ENCODE results near the gene ALK. TPM values are rescaled to one million over a fixed set of nuclear protein-coding genes. Genes with fewer than 3 reads are reported as not detected.

Gene ALK
- total and polyA plus RNA-seq, 4 donors, result 4.2 to 16.7 (median 14.2) TPM

- no peaks in the 10 kb centered on the region for H3K36me3 ChIP-seq (ENCODE audit: control insufficient read depth, insufficient read depth, low read length)
- DNase-seq (ENCODE audit: low read depth in 4 of 6, low spot score in 6 of 6), result peak; percentile 82 to 98 (median 91)
- 8% methylated on average over 9 of the region's 15 CpGs for WGBS (ENCODE audit: insufficient coverage)
- H3K4me1 ChIP-seq (ENCODE audit: control insufficient read depth, insufficient read depth, low read length), result peaks cover 33% of the 10 kb centered on the region
- peak overlapping the region; percentile 44 for H3K27ac ChIP-seq (ENCODE audit: low read depth, low read length)
- H3K9me3 ChIP-seq (ENCODE audit: control insufficient read depth, insufficient read depth, low read length), result no peaks in the 10 kb centered on the region
- H3K27me3 ChIP-seq (ENCODE audit: control insufficient read depth, insufficient read depth, low read length), result no peaks in the 10 kb centered on the region
- H3K4me3 ChIP-seq (ENCODE audit: low read depth, low read length), result no peak overlapping the region
Observed at GRCh38 chr2:29281086-29281915, 640.1 kb downstream of the ALK start.

- peaks cover 33% of the 10 kb centered on the region for H3K4me1 ChIP-seq (ENCODE audit: control insufficient read depth, insufficient read depth, low read length)
- H3K27ac ChIP-seq (ENCODE audit: low read depth, low read length), result no peak overlapping the region
- peaks cover 4% of the 10 kb centered on the region for H3K27me3 ChIP-seq (ENCODE audit: control insufficient read depth, insufficient read depth, low read length)
- WGBS (ENCODE audit: insufficient coverage), result 56% methylated on average over 6 of the region's 9 CpGs
- H3K9me3 ChIP-seq (ENCODE audit: control insufficient read depth, insufficient read depth, low read length), result no peaks in the 10 kb centered on the region
- H3K4me3 ChIP-seq (ENCODE audit: low read depth, low read length), result no peak overlapping the region
- DNase-seq (ENCODE audit: low read depth in 4 of 6, low spot score in 6 of 6), result peak in 2 of 6 donors; percentile 60 to 67
- no peaks in the 10 kb centered on the region for H3K36me3 ChIP-seq (ENCODE audit: control insufficient read depth, insufficient read depth, low read length)
Observed at GRCh38 chr2:29278966-29279365, 642.4 kb downstream of the ALK start.

GRCh38 chr2:29276151-29276550 lies 645.2 kb downstream of the ALK start:
- Histone ChIP-seq H3K4me1 (ENCODE audit: control insufficient read depth, insufficient read depth, low read length) (peaks cover 23% of the 10 kb centered on the region), H3K9me3 (ENCODE audit: control insufficient read depth, insufficient read depth, low read length) (no peaks in the 10 kb centered on the region), H3K27me3 (ENCODE audit: control insufficient read depth, insufficient read depth, low read length) (peaks cover 4% of the 10 kb centered on the region), H3K4me3 (ENCODE audit: low read depth, low read length) (no peak overlapping the region), H3K36me3 (ENCODE audit: control insufficient read depth, insufficient read depth, low read length) (no peaks in the 10 kb centered on the region), H3K27ac (ENCODE audit: low read depth, low read length) (no peak overlapping the region)
- WGBS (ENCODE audit: insufficient coverage), result 70% methylated on average over 2 of the region's 3 CpGs
- DNase-seq (ENCODE audit: low read depth in 4 of 6, low spot score in 6 of 6), result no peak

- 92% methylated on average over 3 of the region's 4 CpGs for WGBS (ENCODE audit: insufficient coverage)
- Histone ChIP-seq H3K36me3 (ENCODE audit: control insufficient read depth, insufficient read depth, low read length) (no peaks in the 10 kb centered on the region), H3K9me3 (ENCODE audit: control insufficient read depth, insufficient read depth, low read length) (no peaks in the 10 kb centered on the region), H3K27ac (ENCODE audit: low read depth, low read length) (no peak overlapping the region), H3K4me1 (ENCODE audit: control insufficient read depth, insufficient read depth, low read length) (peaks cover 20% of the 10 kb centered on the region), H3K4me3 (ENCODE audit: low read depth, low read length) (no peak overlapping the region), H3K27me3 (ENCODE audit: control insufficient read depth, insufficient read depth, low read length) (peaks cover 4% of the 10 kb centered on the region)
- no peak for DNase-seq (ENCODE audit: low read depth in 4 of 6, low spot score in 6 of 6)
Observed at GRCh38 chr2:29275186-29275585, 646.2 kb downstream of the ALK start.

- no peak for DNase-seq (ENCODE audit: low read depth in 4 of 6, low spot score in 6 of 6)
- WGBS (ENCODE audit: insufficient coverage), result 92% methylated on average over 6 of the region's 6 CpGs
- H3K4me3 ChIP-seq (ENCODE audit: low read depth, low read length), result no peak overlapping the region
- no peak overlapping the region for H3K27ac ChIP-seq (ENCODE audit: low read depth, low read length)
- H3K36me3 ChIP-seq (ENCODE audit: control insufficient read depth, insufficient read depth, low read length), result no peaks in the 10 kb centered on the region
- peaks cover 24% of the 10 kb centered on the region for H3K4me1 ChIP-seq (ENCODE audit: control insufficient read depth, insufficient read depth, low read length)
- H3K27me3 ChIP-seq (ENCODE audit: control insufficient read depth, insufficient read depth, low read length), result peaks cover 4% of the 10 kb centered on the region
- no peaks in the 10 kb centered on the region for H3K9me3 ChIP-seq (ENCODE audit: control insufficient read depth, insufficient read depth, low read length)
Observed at GRCh38 chr2:29273685-29274611, 647.4 kb downstream of the ALK start.

- Histone ChIP-seq H3K27ac (ENCODE audit: low read depth, low read length) (no peak overlapping the region), H3K4me3 (ENCODE audit: low read depth, low read length) (no peak overlapping the region), H3K4me1 (ENCODE audit: control insufficient read depth, insufficient read depth, low read length) (peaks cover 21% of the 10 kb centered on the region), H3K36me3 (ENCODE audit: control insufficient read depth, insufficient read depth, low read length) (no peaks in the 10 kb centered on the region), H3K9me3 (ENCODE audit: control insufficient read depth, insufficient read depth, low read length) (no peaks in the 10 kb centered on the region), H3K27me3 (ENCODE audit: control insufficient read depth, insufficient read depth, low read length) (peaks cover 4% of the 10 kb centered on the region)
- no peak for DNase-seq (ENCODE audit: low read depth in 4 of 6, low spot score in 6 of 6)
- 91% methylated on average over 5 of the region's 6 CpGs for WGBS (ENCODE audit: insufficient coverage)
Observed at GRCh38 chr2:29273004-29273684, 648.2 kb downstream of the ALK start.

- Histone ChIP-seq H3K36me3 (ENCODE audit: control insufficient read depth, insufficient read depth, low read length) (no peaks in the 10 kb centered on the region), H3K27me3 (ENCODE audit: control insufficient read depth, insufficient read depth, low read length) (peaks cover 4% of the 10 kb centered on the region), H3K27ac (ENCODE audit: low read depth, low read length) (no peak overlapping the region), H3K9me3 (ENCODE audit: control insufficient read depth, insufficient read depth, low read length) (no peaks in the 10 kb centered on the region), H3K4me1 (ENCODE audit: control insufficient read depth, insufficient read depth, low read length) (peaks cover 22% of the 10 kb centered on the region), H3K4me3 (ENCODE audit: low read depth, low read length) (no peak overlapping the region)
- no peak for DNase-seq (ENCODE audit: low read depth in 4 of 6, low spot score in 6 of 6)
- WGBS (ENCODE audit: insufficient coverage), result 58% methylated on average over 4 of the region's 5 CpGs
Observed at GRCh38 chr2:29272311-29272710, 649.1 kb downstream of the ALK start.

- H3K27ac ChIP-seq (ENCODE audit: low read depth, low read length), result no peak overlapping the region
- H3K36me3 ChIP-seq (ENCODE audit: control insufficient read depth, insufficient read depth, low read length), result no peaks in the 10 kb centered on the region
- no peak overlapping the region for H3K4me3 ChIP-seq (ENCODE audit: low read depth, low read length)
- peak in 1 of 6 donors; percentile 18 for DNase-seq (ENCODE audit: low read depth in 4 of 6, low spot score in 6 of 6)
- H3K4me1 ChIP-seq (ENCODE audit: control insufficient read depth, insufficient read depth, low read length), result peaks cover 24% of the 10 kb centered on the region
- no peaks in the 10 kb centered on the region for H3K9me3 ChIP-seq (ENCODE audit: control insufficient read depth, insufficient read depth, low read length)
- peaks cover 4% of the 10 kb centered on the region for H3K27me3 ChIP-seq (ENCODE audit: control insufficient read depth, insufficient read depth, low read length)
- WGBS (ENCODE audit: insufficient coverage), result 81% methylated on average over 5 of the region's 5 CpGs
Observed at GRCh38 chr2:29270701-29271121, 650.7 kb downstream of the ALK start.

- H3K27ac ChIP-seq (ENCODE audit: low read depth, low read length), result no peak overlapping the region
- no peaks in the 10 kb centered on the region for H3K36me3 ChIP-seq (ENCODE audit: control insufficient read depth, insufficient read depth, low read length)
- peak in 2 of 6 donors; percentile 43 to 63 for DNase-seq (ENCODE audit: low read depth in 4 of 6, low spot score in 6 of 6)
- H3K9me3 ChIP-seq (ENCODE audit: control insufficient read depth, insufficient read depth, low read length), result no peaks in the 10 kb centered on the region
- no peaks in the 10 kb centered on the region for H3K27me3 ChIP-seq (ENCODE audit: control insufficient read depth, insufficient read depth, low read length)
- H3K4me1 ChIP-seq (ENCODE audit: control insufficient read depth, insufficient read depth, low read length), result peaks cover 24% of the 10 kb centered on the region
- H3K4me3 ChIP-seq (ENCODE audit: low read depth, low read length), result no peak overlapping the region
- 50% methylated on average over 3 of the region's 5 CpGs for WGBS (ENCODE audit: insufficient coverage)
Observed at GRCh38 chr2:29269765-29270109, 651.6 kb downstream of the ALK start.

Measured in spinal cord (tissue), 10 donors.